OCI-LY3 (cell line): ENCODE data around the gene OSBPL9.

Experiments used
- H2AFZ ChIP-seq: fragments of 200-600, 300-600 bp; shearing (Covaris generic); 2 replicates; pipeline ENCODE4 v1.6.0; 2014; ENCODE audit warnings: antibody characterized with exemption, low read depth, low read length
- H3K27ac ChIP-seq: fragments of 200-600, 300-600 bp; sonication (generic); 2 replicates; pipeline ENCODE4 v1.5.1; 2014; ENCODE audit warnings: mild to moderate bottlenecking, low read length, moderate library complexity, mixed read lengths
- H3K27me3 ChIP-seq: fragments of 200-600, 300-600 bp; sonication (generic); 2 replicates; pipeline ENCODE4 v1.6.1; 2014; ENCODE audit warnings: low read depth, low read length, mixed read lengths
- H3K36me3 ChIP-seq: fragments of 200-600, 300-600 bp; sonication (generic); replicated peaks from 2 replicates; pipeline ENCODE3; 2014; ENCODE audit warnings: low read depth, low read length, mixed read lengths
- H3K4me1 ChIP-seq: fragments of 300-600, 200-600 bp; sonication (generic); 2 replicates; pipeline ENCODE4 v1.6.1; 2014; ENCODE audit warnings: low read length, mixed read lengths
- H3K4me2 ChIP-seq: fragments of 200-600, 300-600 bp; sonication (generic); 2 replicates; pipeline ENCODE4 v1.6.1; 2014; ENCODE audit warnings: low read length, mixed read lengths
- H3K4me3 ChIP-seq: fragments of 300-600, 200-600 bp; sonication (generic); 2 replicates; pipeline ENCODE4 v1.5.1; 2014; ENCODE audit warnings: antibody characterized with exemption, mild to moderate bottlenecking, low read length, moderate library complexity
- H3K79me2 ChIP-seq: fragments of 300-600, 200-600 bp; shearing (Covaris generic); 2 replicates; pipeline ENCODE4 v1.6.1; 2014; ENCODE audit warnings: mild to moderate bottlenecking, low read length, mixed read lengths
- H3K9ac ChIP-seq: fragments of 300-600, 200-600 bp; shearing (Covaris generic); 2 replicates; pipeline ENCODE4 v1.6.0; 2014; ENCODE audit warnings: mild to moderate bottlenecking, low read length, moderate library complexity
- H3K9me3 ChIP-seq: fragments of 200-600, 300-600 bp; shearing (Covaris generic); 2 replicates; pipeline ENCODE4 v1.6.1; 2014; ENCODE audit warnings: low read length, mixed read lengths; ENCODE audit not compliant: insufficient read depth
- H4K20me1 ChIP-seq: fragments of 200-600, 300-600 bp; sonication (generic); 2 replicates; pipeline ENCODE4 v1.6.1; 2016; ENCODE audit warnings: low read length, mixed read lengths; ENCODE audit not compliant: insufficient read depth
- EZH2phosphoT487 ChIP-seq: fragments of 200-600 bp; shearing (Covaris generic); IDR thresholded peaks from 2 replicates; pipeline ENCODE4 v1.6.1; 2018; ENCODE audit warnings: antibody characterized with exemption, mixed run types, low read depth
- TF ChIP-seq, protein P1 (sequence below): fragments of 200-600, 300-600 bp; sonication (generic); IDR thresholded peaks from 2 replicates; pipeline ENCODE4 v1.5.1; 2014; ENCODE audit warnings: antibody characterized with exemption, low read length, low read depth

Gene OSBPL9, protein sequence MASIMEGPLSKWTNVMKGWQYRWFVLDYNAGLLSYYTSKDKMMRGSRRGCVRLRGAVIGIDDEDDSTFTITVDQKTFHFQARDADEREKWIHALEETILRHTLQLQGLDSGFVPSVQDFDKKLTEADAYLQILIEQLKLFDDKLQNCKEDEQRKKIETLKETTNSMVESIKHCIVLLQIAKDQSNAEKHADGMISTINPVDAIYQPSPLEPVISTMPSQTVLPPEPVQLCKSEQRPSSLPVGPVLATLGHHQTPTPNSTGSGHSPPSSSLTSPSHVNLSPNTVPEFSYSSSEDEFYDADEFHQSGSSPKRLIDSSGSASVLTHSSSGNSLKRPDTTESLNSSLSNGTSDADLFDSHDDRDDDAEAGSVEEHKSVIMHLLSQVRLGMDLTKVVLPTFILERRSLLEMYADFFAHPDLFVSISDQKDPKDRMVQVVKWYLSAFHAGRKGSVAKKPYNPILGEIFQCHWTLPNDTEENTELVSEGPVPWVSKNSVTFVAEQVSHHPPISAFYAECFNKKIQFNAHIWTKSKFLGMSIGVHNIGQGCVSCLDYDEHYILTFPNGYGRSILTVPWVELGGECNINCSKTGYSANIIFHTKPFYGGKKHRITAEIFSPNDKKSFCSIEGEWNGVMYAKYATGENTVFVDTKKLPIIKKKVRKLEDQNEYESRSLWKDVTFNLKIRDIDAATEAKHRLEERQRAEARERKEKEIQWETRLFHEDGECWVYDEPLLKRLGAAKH

GRCh38 chr1:51616903-51617708 lies at the start of gene OSBPL9:
OSBPL9 (plus strand) TSS chr1:51617092; CDS start chr1:51617111, 19 bp downstream.
- Histone ChIP-seq H3K4me3 (peak within 1 kb of the TSS; percentile 100), H3K27ac (no peak within 1 kb of the TSS), H3K4me1 (peaks cover 5% of the 10 kb centered on the region), H3K9ac (peak within 1 kb of the TSS; percentile 76), H4K20me1 (no peaks in the 10 kb centered on the region), H3K9me3 (no peaks in the 10 kb centered on the region), H3K4me2 (peak within 1 kb of the TSS; percentile 73), H3K27me3 (no peaks in the 10 kb centered on the region), H2AFZ (peak within 1 kb of the TSS; percentile 95), H3K79me2 (peaks cover 5% of the 10 kb centered on the region; the same call in 1 of the 2 replicates), H3K36me3 (no peaks in the 10 kb centered on the region)
- TF ChIP-seq, protein P1, sequence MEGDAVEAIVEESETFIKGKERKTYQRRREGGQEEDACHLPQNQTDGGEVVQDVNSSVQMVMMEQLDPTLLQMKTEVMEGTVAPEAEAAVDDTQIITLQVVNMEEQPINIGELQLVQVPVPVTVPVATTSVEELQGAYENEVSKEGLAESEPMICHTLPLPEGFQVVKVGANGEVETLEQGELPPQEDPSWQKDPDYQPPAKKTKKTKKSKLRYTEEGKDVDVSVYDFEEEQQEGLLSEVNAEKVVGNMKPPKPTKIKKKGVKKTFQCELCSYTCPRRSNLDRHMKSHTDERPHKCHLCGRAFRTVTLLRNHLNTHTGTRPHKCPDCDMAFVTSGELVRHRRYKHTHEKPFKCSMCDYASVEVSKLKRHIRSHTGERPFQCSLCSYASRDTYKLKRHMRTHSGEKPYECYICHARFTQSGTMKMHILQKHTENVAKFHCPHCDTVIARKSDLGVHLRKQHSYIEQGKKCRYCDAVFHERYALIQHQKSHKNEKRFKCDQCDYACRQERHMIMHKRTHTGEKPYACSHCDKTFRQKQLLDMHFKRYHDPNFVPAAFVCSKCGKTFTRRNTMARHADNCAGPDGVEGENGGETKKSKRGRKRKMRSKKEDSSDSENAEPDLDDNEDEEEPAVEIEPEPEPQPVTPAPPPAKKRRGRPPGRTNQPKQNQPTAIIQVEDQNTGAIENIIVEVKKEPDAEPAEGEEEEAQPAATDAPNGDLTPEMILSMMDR = no peak
- TF ChIP-seq EZH2phosphoT487 = no peak

DNA sequence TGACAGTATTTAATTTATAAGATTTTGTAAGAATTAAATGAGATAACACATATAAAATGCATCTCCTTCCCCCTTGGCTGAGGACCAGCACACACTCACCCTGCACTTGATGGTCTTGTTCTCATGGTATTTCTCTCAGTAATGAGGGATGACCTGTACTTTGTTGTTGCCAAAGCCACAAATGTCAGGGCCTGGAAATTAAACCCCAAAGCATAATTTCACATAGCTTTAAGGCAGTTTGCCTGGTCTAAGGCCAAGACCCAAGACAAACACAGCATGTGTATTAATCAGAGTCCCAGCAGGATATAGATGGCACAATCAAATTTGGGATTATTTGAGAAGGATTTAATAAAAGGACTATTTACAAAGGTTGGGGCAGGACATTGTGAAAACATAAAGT lies 49.2 kb upstream of the OSBPL9 start:
- Histone ChIP-seq H2AFZ (no peak overlapping the region), H3K4me2 (no peak overlapping the region), H3K27me3 (no peaks in the 10 kb centered on the region), H3K79me2 (no peaks in the 10 kb centered on the region), H3K4me3 (no peak overlapping the region), H4K20me1 (no peaks in the 10 kb centered on the region), H3K27ac (no peak overlapping the region), H3K9ac (no peak overlapping the region), H3K9me3 (no peaks in the 10 kb centered on the region), H3K4me1 (peaks cover 28% of the 10 kb centered on the region), H3K36me3 (no peaks in the 10 kb centered on the region)
- TF ChIP-seq, protein P1 = no peak
- no peak for TF ChIP-seq EZH2phosphoT487

GRCh38 chr1:51568231-51568935 lies 48.5 kb upstream of the OSBPL9 start:
- Histone ChIP-seq H3K4me2 (no peak overlapping the region), H4K20me1 (no peaks in the 10 kb centered on the region), H3K9ac (no peak overlapping the region), H3K4me3 (no peak overlapping the region), H3K4me1 (peaks cover 28% of the 10 kb centered on the region), H3K36me3 (no peaks in the 10 kb centered on the region), H2AFZ (no peak overlapping the region), H3K79me2 (no peaks in the 10 kb centered on the region), H3K27ac (no peak overlapping the region), H3K9me3 (no peaks in the 10 kb centered on the region), H3K27me3 (no peaks in the 10 kb centered on the region)
- no peak for TF ChIP-seq EZH2phosphoT487
- TF ChIP-seq, protein P1 = no peak
